Activated T-cell treated with anti-CD3 and anti-CD28 coated beads, Interleukin-2, amount 50 U/mL, for 1 hour (primary cell): ENCODE data around the gene ERBIN.
"Not testable (repeated sequence)": the region's sequence is repeated elsewhere in the genome, so short reads cannot be mapped to it uniquely, and the experiment has no call there.

Experiments used
- DNase-seq: peaks from one replicate; pipeline ENCODE4 v3.0.0-alpha.2; 2020

Gene ERBIN

GRCh38 chr5:65916066-65916465, 10.3 kb upstream of the ERBIN start:
- DNase-seq, result no peak

GRCh38 chr5:65916636-65917035, 9.7 kb upstream of the ERBIN start:
- no peak for DNase-seq

GRCh38 chr5:65919773-65920172, 6.6 kb upstream of the ERBIN start:
- DNase-seq, result no peak

GRCh38 chr5:65923339-65923738, 3.0 kb upstream of the ERBIN start:
- DNase-seq, result no peak

GRCh38 chr5:65924366-65925043, 1.9 kb upstream of the ERBIN start:
- DNase-seq, result no peak

GRCh38 chr5:65925044-65925600, 1.3 kb upstream of the ERBIN start:
- DNase-seq, result peak; percentile 84

- DNase-seq, result no peak
Measured at GRCh38 chr5:65925601-65926275, 637 bp upstream of the ERBIN start.

GRCh38 chr5:65926893-65927292, 518 bp downstream of the ERBIN start:
- no peak for DNase-seq

- no peak for DNase-seq
Measured at GRCh38 chr5:65927503-65928321, 1.3 kb downstream of the ERBIN start.

- no peak for DNase-seq
Measured at GRCh38 chr5:65928322-65928752, 2.0 kb downstream of the ERBIN start.

GRCh38 chr5:65928860-65929259, 2.5 kb downstream of the ERBIN start:
- DNase-seq, result no peak

GRCh38 chr5:65932676-65933075, 6.3 kb downstream of the ERBIN start:
- DNase-seq, result no peak

- DNase-seq, result no peak
Measured at GRCh38 chr5:65933295-65933694, 6.9 kb downstream of the ERBIN start.

- DNase-seq, result no peak
Measured at GRCh38 chr5:65938256-65938655, 11.9 kb downstream of the ERBIN start.

- no peak for DNase-seq
Measured at GRCh38 chr5:65943771-65944170, 17.4 kb downstream of the ERBIN start.

GRCh38 chr5:65946198-65946745, 19.9 kb downstream of the ERBIN start:
- no peak for DNase-seq

- DNase-seq, result no peak
Measured at GRCh38 chr5:65948115-65948747, 21.9 kb downstream of the ERBIN start.

- no peak for DNase-seq
Measured at GRCh38 chr5:65951330-65951729, 25.0 kb downstream of the ERBIN start.

- no peak for DNase-seq
Measured at GRCh38 chr5:65952259-65952658, 25.9 kb downstream of the ERBIN start.

GRCh38 chr5:65954200-65954599, 27.8 kb downstream of the ERBIN start:
- DNase-seq, result no peak

- no peak for DNase-seq
Measured at GRCh38 chr5:65955746-65956145, 29.4 kb downstream of the ERBIN start.

GRCh38 chr5:65957703-65958102, 31.3 kb downstream of the ERBIN start:
- DNase-seq, result not testable (repeated sequence)

- DNase-seq, result no peak
Measured at GRCh38 chr5:65961633-65962032, 35.3 kb downstream of the ERBIN start.
